Thyroid gland (tissue), 4 donors: Measurements from ENCODE around the gene KCNQ4. TPM values are rescaled to one million over a fixed set of nuclear protein-coding genes. Genes with fewer than 3 reads are reported as not detected.
A peak's percentile ranks its signal among the peaks of the same experiment; 100 is the strongest.

Source experiments
- DNase-seq, 2 donors: peaks; one replicate each; pipeline ENCODE4 v3.0.0-alpha.2; 2019
- H3K27ac ChIP-seq, 3 donors: fragments of 200-600 bp; sonication (generic); 1 replicate in 2 of 3; 2 replicates in 1 of 3; pipeline ENCODE4 v1.5.1; 2016 to 2019; ENCODE audit warnings: mild to moderate bottlenecking in 1 of 3, moderate library complexity in 1 of 3
- H3K27me3 ChIP-seq: fragments of 200-600 bp; sonication (generic); one replicate; pipeline ENCODE4 v1.5.1; 2019
- H3K36me3 ChIP-seq, 2 donors: fragments of 200-600 bp; sonication (generic); one replicate each; pipeline ENCODE4 v1.5.1; 2016 to 2019
- H3K4me1 ChIP-seq, 2 donors: fragments of 200-600 bp; sonication (generic); one replicate each; pipeline ENCODE4 v1.5.1; 2017 to 2019
- H3K4me3 ChIP-seq, 3 donors: fragments of 200-600 bp; sonication (generic); replicated peaks in 1 of 3; 1 replicate in 2 of 3; 2 replicates in 1 of 3; pipeline ENCODE4 v1.5.1; 2016; ENCODE audit warnings: mild to moderate bottlenecking in 1 of 3
- H3K9me3 ChIP-seq: fragments of 200-600 bp; sonication (generic); one replicate; pipeline ENCODE4 v1.5.1; 2017
- CTCF ChIP-seq, 6 experiments: fragments of 200-600 bp in 3 of 6; fragments of 450-650 bp in 3 of 6; sonication (generic) in 3 of 6; IDR thresholded peaks; one replicate each; pipeline ENCODE4 v1.5.1; 2016 to 2019; ENCODE audit warnings: antibody characterized with exemption in 6 of 6, mild to moderate bottlenecking in 2 of 6, inconsistent platforms in 1 of 6, moderate library complexity in 1 of 6
- POLR2A ChIP-seq, 2 donors: fragments of 450-650 bp; IDR thresholded peaks; one replicate each; pipeline ENCODE4 v1.6.1; 2017; ENCODE audit warnings: antibody characterized with exemption in 2 of 2, mild to moderate bottlenecking in 2 of 2, moderate library complexity in 1 of 2
- WGBS, 2 donors: methylation state at CpG; one replicate each; pipeline ENCODE4 v1.1.5; 2017; 5-methylcytosine and 5-hydroxymethylcytosine counted together
- intact Hi-C: fragments of 100-400 bp; cut with DNase I; formaldehyde crosslinking; loops from one replicate; pipeline ENCODE4 v1.15.1; 2023
- microRNA counts, 2 donors: library from miRNA; unstranded; fragments of <30 nt; microRNA quantifications; one replicate each; lab custom pipeline; 2016 to 2017
- microRNA-seq: library from miRNA; unstranded; fragments of <30 nt; microRNA quantifications from one replicate; pipeline ENCODE4, GENCODE V29; 2016
- small RNA-seq: library from RNA; depleted of rRNA; stranded (forward); fragments of <200 nt; gene quantifications from one replicate; pipeline ENCODE3, GENCODE V24; 2016
- total RNA-seq, 4 donors: library from RNA; depleted of rRNA; stranded (reverse); fragments of >200 nt; gene quantifications; one replicate each; pipeline ENCODE4 v1.2.3, GENCODE V29; 2016

Gene KCNQ4
- total RNA-seq, 4 donors from 2014 or later: 0.11 to 1.1 (median 0.40) TPM

- H3K9me3 ChIP-seq: no peaks in the 10 kb centered on the region
- H3K27ac ChIP-seq: no peak overlapping the region
- no peak overlapping the region for H3K4me3 ChIP-seq
- TF ChIP-seq POLR2A (IDR thresholded peaks at IDR 0.05): no peak
- H3K27me3 ChIP-seq: no peaks in the 10 kb centered on the region
- H3K4me1 ChIP-seq: peaks cover 0 to 8% of the 10 kb centered on the region in 2 donors
- intact Hi-C loops: no loop called here
- 81 to 89% methylated on average over 7 of the region's 7 CpGs for WGBS, 2 donors
- H3K36me3 ChIP-seq: no peaks in the 10 kb centered on the region
- no peak for DNase-seq
These were observed 102.9 kb downstream of the KCNQ4 start for GRCh38 chr1:40886318-40887011.

DNA sequence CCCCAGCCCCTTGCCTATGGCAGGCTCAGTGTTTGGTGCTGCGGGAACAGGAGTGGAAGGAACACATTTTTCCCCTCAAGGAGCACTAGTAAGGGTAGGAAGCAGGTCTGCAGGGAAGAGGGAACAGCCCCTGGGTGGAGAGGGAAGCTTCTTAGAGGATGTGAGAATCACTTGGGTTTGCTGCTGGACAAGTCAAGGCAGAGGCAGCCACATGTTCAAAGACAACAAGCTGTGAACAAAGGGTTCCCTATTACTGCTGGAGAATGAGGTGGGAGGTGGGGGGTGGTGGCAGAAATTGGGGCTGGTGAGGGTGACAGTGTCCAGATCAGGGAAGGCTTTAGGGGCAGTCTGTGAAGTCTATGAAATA lies 103.4 kb downstream of the KCNQ4 start:
- DNase-seq: no peak
- WGBS, 2 donors: 77 to 94% methylated on average over 1 of the region's 1 CpG
- no peak overlapping the region for H3K4me3 ChIP-seq
- no peak for TF ChIP-seq CTCF (IDR thresholded peaks at IDR 0.05)
- no peak overlapping the region for H3K27ac ChIP-seq
- H3K9me3 ChIP-seq: no peaks in the 10 kb centered on the region
- H3K4me1 ChIP-seq: peaks cover 0 to 6% of the 10 kb centered on the region in 2 donors
- intact Hi-C loops: no loop called here
- no peaks in the 10 kb centered on the region for H3K36me3 ChIP-seq
- no peaks in the 10 kb centered on the region for H3K27me3 ChIP-seq

DNA sequence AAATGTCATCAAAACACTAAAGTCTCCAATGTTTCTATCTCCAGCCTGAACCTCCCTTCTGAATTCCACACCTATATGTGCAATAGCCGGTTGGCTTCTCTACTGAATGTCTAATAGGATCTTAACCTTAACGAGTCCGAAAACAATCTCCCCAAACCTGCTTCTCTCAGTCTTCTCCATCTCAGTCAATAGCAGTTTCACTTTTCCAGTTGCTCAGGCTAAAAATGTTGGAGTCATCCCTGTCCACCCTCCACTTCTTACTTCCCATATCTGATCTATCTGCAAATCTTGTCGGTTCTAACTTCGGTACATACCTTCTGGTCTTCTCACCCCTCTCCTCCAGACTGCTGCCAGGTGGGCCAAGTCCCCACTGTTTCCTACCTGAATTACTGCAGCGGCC lies 104.1 kb downstream of the KCNQ4 start:
- intact Hi-C loops: no loop called here

More for the DNA sequence above, 104.1 kb downstream of the KCNQ4 start:
- H3K36me3 ChIP-seq: no peaks in the 10 kb centered on the region
- no peak for DNase-seq
- peaks cover 0 to 6% of the 10 kb centered on the region in 2 donors for H3K4me1 ChIP-seq
- H3K9me3 ChIP-seq: no peaks in the 10 kb centered on the region
- TF ChIP-seq CTCF (IDR thresholded peaks at IDR 0.05): no peak
- no peak for TF ChIP-seq POLR2A (IDR thresholded peaks at IDR 0.05)
- WGBS, 2 donors: 91 to 93% methylated on average over 6 of the region's 6 CpGs
- no peak overlapping the region for H3K27ac ChIP-seq
- H3K27me3 ChIP-seq: no peaks in the 10 kb centered on the region
- H3K4me3 ChIP-seq: no peak overlapping the region

MicroRNAs within 50 kb of the gene (microRNA counts, 767-probe panel; counts per million panel counts)
- microRNA hsa-miR-30c-5p (lab: Ali Mortazavi, UCI) (3,669 to 6,985 counts per million in 2 donors), microRNA hsa-miR-30e-5p (lab: Ali Mortazavi, UCI) (3,857 to 7,060 counts per million in 2 donors)

Small RNA genes lying within 50 kb of the gene (microRNA-seq; reads per million reads assigned to microRNA genes)
- 57.8 reads per million, percentile 51 among the genes with 10 or more reads in this experiment for gene MIR30C1
- gene MIR30E: 8,478 reads per million, percentile 92 among the genes with 10 or more reads in this experiment

Small RNA genes lying within 50 kb of the gene (small RNA-seq; reads per million reads assigned to genes)
- gene MIR30C1: 1.4 reads per million, percentile 37 among the genes with 10 or more reads in this experiment
- 78.1 reads per million, percentile 96 among the genes with 10 or more reads in this experiment for gene MIR30E
- gene RN7SL326P: not detected

Other genes starting within 250 kb of the KCNQ4 start
- 1 to 10 TPM; 2.1 to 4.4 (median 3.5) TPM for gene RIMS3, start 118.1 kb upstream of the KCNQ4 start, total RNA-seq
- 100 to 1,000 TPM in 1 of 4 donors, 10 to 100 TPM in 3; 70.5 to 175 (median 96.7) TPM for gene NFYC, start 92.1 kb upstream of the KCNQ4 start, total RNA-seq
- gene CITED4, start 78.6 kb downstream of the KCNQ4 start, total RNA-seq: 10 to 100 TPM in 3 of 4 donors, 1 to 10 TPM in 1; 8.8 to 28.1 (median 20.3) TPM
- 10 to 100 TPM; 10.1 to 20.3 (median 11.8) TPM for gene CTPS1, start 195.9 kb downstream of the KCNQ4 start, total RNA-seq
- 1 to 10 TPM in 2 of 4 donors, under 1 TPM in 2; 0.44 to 1.7 (median 0.92) TPM for gene SLFNL1, start 237.9 kb downstream of the KCNQ4 start, total RNA-seq